Upper lobe of left lung (tissue), 6 donors: Measurements from ENCODE around the gene RIN3. TPM values are rescaled to one million over a fixed set of nuclear protein-coding genes. Genes with fewer than 3 reads are reported as not detected.

ENCODE experiments used
- ATAC-seq, 2 donors: fragments of 200-7000 bp; cut with Tn5 transposase; one replicate each; pipeline ENCODE4 v1.9.1; 2022; ENCODE audit warnings: mild to moderate bottlenecking in 2 of 2, moderate library complexity in 2 of 2; ENCODE audit not compliant: low FRiP score in 2 of 2
- DNase-seq, 2 donors: peaks; one replicate each; pipeline ENCODE4 v3.0.0-alpha.2; 2019 to 2020
- H3K27ac ChIP-seq, 4 donors: fragments of 200-600 bp; sonication (generic); one replicate each; pipeline ENCODE4 v1.5.1; 2016 to 2019
- H3K27me3 ChIP-seq, 4 donors: fragments of 200-600 bp; sonication (generic); one replicate each; pipeline ENCODE4 v1.5.1; 2017 to 2019
- H3K36me3 ChIP-seq, 4 donors: fragments of 200-600 bp; sonication (generic); one replicate each; pipeline ENCODE4 v1.5.1; 2016 to 2019
- H3K4me1 ChIP-seq, 4 donors: fragments of 200-600 bp; sonication (generic); one replicate each; pipeline ENCODE4 v1.5.1; 2018 to 2019
- H3K4me3 ChIP-seq, 4 donors: fragments of 200-600 bp; sonication (generic); one replicate each; pipeline ENCODE4 v1.5.1; 2017 to 2019; ENCODE audit warnings: mild to moderate bottlenecking in 2 of 4, moderate library complexity in 1 of 4
- H3K9me3 ChIP-seq, 4 donors: fragments of 200-600 bp; sonication (generic); one replicate each; pipeline ENCODE4 v1.5.1; 2018 to 2019
- CTCF ChIP-seq, 6 experiments: fragments of 450-650 bp in 4 of 6; fragments of 200-600 bp in 2 of 6; sonication (generic) in 2 of 6; IDR thresholded peaks; one replicate each; pipeline ENCODE4 v1.5.1; 2016 to 2019; ENCODE audit warnings: antibody characterized with exemption in 6 of 6
- EP300 ChIP-seq, 4 donors: sonication (generic); formaldehyde crosslinking; IDR thresholded peaks; one replicate each; pipeline ENCODE4 v1.5.1; 2017; ENCODE audit warnings: antibody characterized with exemption in 4 of 4, control low read depth in 2 of 4
- POLR2A ChIP-seq, 4 donors: fragments of 450-650 bp; IDR thresholded peaks; one replicate each; pipeline ENCODE4 v1.5.1; 2016 to 2017; ENCODE audit warnings: antibody characterized with exemption in 4 of 4, mild to moderate bottlenecking in 2 of 4
- POLR2AphosphoS5 ChIP-seq, 2 donors: sonication (generic); formaldehyde crosslinking; IDR thresholded peaks; one replicate each; pipeline ENCODE4 v1.5.1; 2017; ENCODE audit warnings: antibody characterized with exemption in 2 of 2
- WGBS, 2 donors: methylation state at CpG; one replicate each; pipeline ENCODE4 v1.1.5; 2017 to 2018; 5-methylcytosine and 5-hydroxymethylcytosine counted together
- total RNA-seq, 6 donors: library from RNA; depleted of rRNA in 4 of 6; stranded (reverse); fragments of >200 nt in 4 of 6; gene quantifications; one replicate each; pipeline versions ENCODE4 v1.1.0 to v1.2.1, GENCODE V29; 2016 to 2021
- donor health status: DM: no; HTN: no; CAD: no; lungs with moderate emphysema.
- donor health status: DM: no; HTN: yes; CAD: no; lungs with severe emphysema.

The RIN3 gene
- total RNA-seq, 6 donors from 2014 or later, result 19.0 to 88.0 (median 59.7) TPM

DNA sequence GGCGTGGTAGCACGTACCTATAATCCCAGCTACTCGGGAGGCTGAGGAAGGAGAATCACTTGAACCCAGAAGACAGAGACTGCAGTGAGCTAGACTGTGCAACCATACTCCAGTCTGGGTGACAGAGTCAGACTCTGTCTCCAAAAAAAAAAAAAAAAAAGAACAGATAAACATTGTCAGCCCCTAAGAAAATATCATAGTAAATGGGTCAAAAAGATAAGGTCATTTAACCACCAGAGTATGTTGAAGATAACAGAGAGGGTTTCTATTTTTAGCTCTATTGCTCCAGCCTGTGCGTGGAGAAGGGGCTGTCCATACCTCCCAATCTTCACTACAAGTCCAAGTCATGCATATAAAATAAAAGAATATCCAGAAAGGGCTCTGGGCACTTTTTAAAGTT is 219.4 kb downstream of the RIN3 start:
- no peaks in the 10 kb centered on the region for H3K9me3 ChIP-seq
- H3K27ac ChIP-seq, result no peak overlapping the region
- H3K4me3 ChIP-seq, result no peak overlapping the region
- 70 to 82% methylated on average over 4 of the region's 4 CpGs for WGBS, 2 donors
- peaks cover 0 to 31% (median 15%) of the 10 kb centered on the region in 4 donors for H3K4me1 ChIP-seq
- no peak for ATAC-seq
- no peak for DNase-seq
- H3K27me3 ChIP-seq, result no peaks in the 10 kb centered on the region
- H3K36me3 ChIP-seq, result peaks cover 0 to 28% (median 20%) of the 10 kb centered on the region in 4 donors
- no peak for TF ChIP-seq CTCF (IDR thresholded peaks at IDR 0.05)
- no peak for TF ChIP-seq EP300 (IDR thresholded peaks at IDR 0.05)
- no peak for TF ChIP-seq POLR2AphosphoS5 (IDR thresholded peaks at IDR 0.05)
- TF ChIP-seq POLR2A (IDR thresholded peaks at IDR 0.05), result no peak

GRCh38 chr14:92734618-92735017 is 221.0 kb downstream of the RIN3 start:
- DNase-seq, result no peak
- peaks cover 0 to 26% (median 10%) of the 10 kb centered on the region in 4 donors for H3K4me1 ChIP-seq
- TF ChIP-seq CTCF (IDR thresholded peaks at IDR 0.05) (no peak), EP300 (IDR thresholded peaks at IDR 0.05) (no peak), POLR2AphosphoS5 (IDR thresholded peaks at IDR 0.05) (no peak), POLR2A (IDR thresholded peaks at IDR 0.05) (no peak)
- H3K27ac ChIP-seq, result no peak overlapping the region
- no peak for ATAC-seq
- H3K4me3 ChIP-seq, result no peak overlapping the region
- 90 to 98% methylated on average over 7 of the region's 7 CpGs for whole genome bisulfite sequencing, 2 donors
- no peaks in the 10 kb centered on the region for H3K9me3 ChIP-seq
- H3K36me3 ChIP-seq, result peaks cover 0 to 28% (median 19%) of the 10 kb centered on the region in 4 donors
- H3K27me3 ChIP-seq, result no peaks in the 10 kb centered on the region

GRCh38 chr14:92735344-92735743 is 221.8 kb downstream of the RIN3 start:
- Histone ChIP-seq H3K27ac (no peak overlapping the region), H3K9me3 (no peaks in the 10 kb centered on the region), H3K4me1 (peaks cover 0 to 26% (median 10%) of the 10 kb centered on the region in 4 donors), H3K4me3 (no peak overlapping the region), H3K36me3 (peaks cover 0 to 25% (median 16%) of the 10 kb centered on the region in 4 donors), H3K27me3 (no peaks in the 10 kb centered on the region)
- no peak for ATAC-seq
- no peak for DNase-seq
- TF ChIP-seq EP300 (IDR thresholded peaks at IDR 0.05) (no peak), CTCF (IDR thresholded peaks at IDR 0.05) (no peak)
- 92 to 98% methylated on average over 4 of the region's 6 CpGs for WGBS, 2 donors

- Histone ChIP-seq H3K27ac (peak overlapping the region in 2 of 4 donors; percentile 43 to 60), H3K4me3 (no peak overlapping the region), H3K9me3 (no peaks in the 10 kb centered on the region), H3K36me3 (peaks cover 0 to 19% (median 11%) of the 10 kb centered on the region in 4 donors), H3K27me3 (no peaks in the 10 kb centered on the region), H3K4me1 (peaks cover 0 to 23% (median 10%) of the 10 kb centered on the region in 4 donors)
- peak; percentile 47 to 76 for ATAC-seq
- DNase-seq, result peak in 1 of 2 donors; percentile 49
- TF ChIP-seq POLR2AphosphoS5 (IDR thresholded peaks at IDR 0.05) (no peak), EP300 (IDR thresholded peaks at IDR 0.05) (peak in 1 of 4 donors; percentile 26), CTCF (IDR thresholded peaks at IDR 0.05) (no peak), POLR2A (IDR thresholded peaks at IDR 0.05) (no peak)
- WGBS, 2 donors, result 43 to 49% methylated on average over 4 of the region's 4 CpGs
Measured at GRCh38 chr14:92737206-92737605, 223.6 kb downstream of the RIN3 start.

DNA sequence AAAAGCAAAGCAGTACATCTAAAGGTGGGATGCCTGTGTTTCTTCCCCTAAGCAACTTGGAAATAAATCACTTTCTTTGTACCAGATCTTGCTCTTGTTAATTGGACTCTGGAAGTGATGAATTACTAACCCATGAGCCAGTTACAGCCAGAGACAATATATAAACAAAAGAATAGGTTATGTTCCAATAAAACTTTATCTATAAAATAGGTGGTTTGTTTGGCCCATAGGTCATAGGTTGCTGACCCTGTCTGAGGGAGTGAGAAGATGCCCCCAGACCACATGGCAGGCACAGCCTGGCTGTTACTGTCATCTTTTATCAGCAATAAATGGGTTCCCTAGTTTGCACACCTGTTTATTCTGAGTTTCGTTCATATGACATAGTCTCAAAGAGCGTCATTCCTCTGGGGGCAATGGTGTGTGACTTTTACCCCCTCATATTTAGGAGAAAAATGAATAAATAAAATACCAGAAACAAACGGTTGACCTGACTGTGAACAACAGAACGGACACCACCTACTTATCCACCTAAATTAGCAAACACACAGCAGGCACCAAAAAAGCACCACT is 224.1 kb downstream of the RIN3 start:
- 89 to 91% methylated on average over 4 of the region's 4 CpGs for WGBS, 2 donors
- no peaks in the 10 kb centered on the region for H3K27me3 ChIP-seq
- DNase-seq (no peak), ATAC-seq (no peak)
- no peaks in the 10 kb centered on the region for H3K9me3 ChIP-seq
- H3K4me1 ChIP-seq, result peaks cover 0 to 20% (median 10%) of the 10 kb centered on the region in 4 donors
- H3K27ac ChIP-seq, result peak overlapping the region in 1 of 4 donors; percentile 43
- no peak overlapping the region for H3K4me3 ChIP-seq
- peaks cover 0 to 18% (median 13%) of the 10 kb centered on the region in 4 donors for H3K36me3 ChIP-seq
- TF ChIP-seq POLR2AphosphoS5 (IDR thresholded peaks at IDR 0.05) (no peak), POLR2A (IDR thresholded peaks at IDR 0.05) (no peak), EP300 (IDR thresholded peaks at IDR 0.05) (no peak), CTCF (IDR thresholded peaks at IDR 0.05) (no peak)
